SK-N-SH treated with all-trans-retinoic acid at 6 μM for 48 hours (cell line): ENCODE measurements around the gene ZNF132.

Experiments
- PPARA ChIP-seq: fragments of 250-450 bp; sonication (Bioruptor Pico); IDR thresholded peaks from 2 replicates; pipeline ENCODE4 v1.5.0; 2020; ENCODE audit warnings: mild to moderate bottlenecking, borderline replicate concordance
- TCF4 ChIP-seq: fragments of 250-450 bp; sonication (Bioruptor Pico); IDR thresholded peaks from 2 replicates; pipeline ENCODE4 v1.8.0; 2021; ENCODE audit warnings: mild to moderate bottlenecking, moderate library complexity, borderline replicate concordance
- ZC3H10 ChIP-seq: fragments of 250-450 bp; sonication (Bioruptor Pico); IDR thresholded peaks from 2 replicates; pipeline ENCODE4 v1.5.1; 2021; ENCODE audit warnings: mild to moderate bottlenecking, moderate library complexity

- TF ChIP-seq ZC3H10 (CRISPR knock-in tag) = no peak
- no peak for TF ChIP-seq TCF4
- TF ChIP-seq PPARA = no peak
Observed at GRCh38 chr19:58397533-58398037, 42.4 kb downstream of the ZNF132 start.
